KMS-11 (cell line): ENCODE data around the gene ITIH1.

Source experiments
- H2AFZ ChIP-seq: fragments of 200-600 bp; sonication (generic); 2 replicates; pipeline ENCODE4 v1.6.1; 2016; ENCODE audit warnings: antibody characterized with exemption, mixed run types, low read depth
- H3K27ac ChIP-seq: fragments of 200-600 bp; sonication (generic); 2 replicates; pipeline ENCODE4 v1.6.1; 2016; ENCODE audit warnings: mild to moderate bottlenecking, mixed run types
- H3K27me3 ChIP-seq: fragments of 200-600 bp; sonication (generic); 2 replicates; pipeline ENCODE4 v1.6.1; 2017; ENCODE audit warnings: mild to moderate bottlenecking, low read depth, mixed run types, moderate library complexity; ENCODE audit not compliant: insufficient read depth
- H3K36me3 ChIP-seq: fragments of 200-600 bp; sonication (generic); 2 replicates; pipeline ENCODE4 v1.6.1; 2017; ENCODE audit warnings: mild to moderate bottlenecking, mixed run types; ENCODE audit not compliant: insufficient read depth
- H3K4me1 ChIP-seq: fragments of 200-600 bp; sonication (generic); 2 replicates; pipeline ENCODE4 v1.6.1; 2016; ENCODE audit warnings: mild to moderate bottlenecking, low read depth, mixed run types; ENCODE audit not compliant: poor library complexity, severe bottlenecking
- H3K4me2 ChIP-seq: fragments of 200-600 bp; sonication (generic); 2 replicates; pipeline ENCODE4 v1.7.0; 2016; ENCODE audit warnings: mild to moderate bottlenecking, mixed run types
- H3K4me3 ChIP-seq: fragments of 200-600 bp; sonication (generic); IDR thresholded peaks from 2 replicates; pipeline ENCODE4 v1.6.1; 2017; ENCODE audit warnings: low read depth, low read length, mixed read lengths; ENCODE audit not compliant: insufficient read depth
- H3K79me2 ChIP-seq: fragments of 200-600 bp; sonication (generic); 2 replicates; pipeline ENCODE4 v1.6.1; 2016; ENCODE audit warnings: low read depth, mixed run types; ENCODE audit not compliant: insufficient read depth
- H3K9ac ChIP-seq: fragments of 200-600 bp; sonication (generic); 2 replicates; pipeline ENCODE4 v1.6.1; 2016; ENCODE audit warnings: mild to moderate bottlenecking, mixed run types
- H4K20me1 ChIP-seq: fragments of 200-600 bp; sonication (generic); 2 replicates; pipeline ENCODE4 v1.6.1; 2016; ENCODE audit warnings: mild to moderate bottlenecking, mixed run types; ENCODE audit not compliant: insufficient read depth
- TF ChIP-seq, protein P1 (sequence below): fragments of 200-600 bp; sonication (generic); conservative IDR thresholded peaks from 2 replicates; pipeline ENCODE4 v1.6.1; 2017; ENCODE audit warnings: low read depth, mild to moderate bottlenecking, antibody characterized with exemption, low read length, moderate library complexity, mixed read lengths

Gene ITIH1

DNA sequence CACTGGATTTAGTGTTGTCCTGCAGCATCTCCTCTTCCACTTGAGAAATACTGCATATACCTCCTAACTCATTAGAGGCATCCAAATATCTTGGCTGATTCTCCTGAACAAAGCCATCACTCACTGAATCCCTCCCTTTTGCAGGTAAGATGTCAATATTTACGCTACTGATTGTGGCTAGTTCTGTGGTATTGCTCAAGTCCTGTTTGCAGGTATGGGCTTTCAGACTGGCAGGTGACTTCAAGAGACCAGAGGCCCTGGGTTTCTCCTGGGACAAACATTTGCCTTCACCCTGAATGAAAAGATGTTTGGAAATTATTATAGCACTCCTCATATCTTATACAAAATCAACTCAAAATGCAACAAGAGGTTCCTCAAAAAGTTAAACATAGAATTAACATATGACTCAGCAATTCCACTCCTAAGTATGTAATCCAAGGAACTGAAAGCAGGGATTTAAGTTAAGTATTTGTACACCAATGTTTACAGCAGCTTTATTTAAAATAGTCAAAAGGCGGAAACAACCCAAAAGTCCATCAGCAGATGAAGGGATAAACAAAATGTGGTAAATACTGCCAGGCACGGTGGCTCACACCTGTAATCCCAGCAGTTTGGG lies 25.2 kb upstream of the ITIH1 start:
- Histone ChIP-seq H3K27ac (no peak overlapping the region), H3K36me3 (no peaks in the 10 kb centered on the region), H3K4me3 (no peak overlapping the region), H3K4me2 (no peak overlapping the region), H3K79me2 (no peaks in the 10 kb centered on the region), H2AFZ (no peak overlapping the region), H3K4me1 (peaks cover 4% of the 10 kb centered on the region), H3K27me3 (no peaks in the 10 kb centered on the region), H4K20me1 (no peaks in the 10 kb centered on the region), H3K9ac (no peak overlapping the region)
- TF ChIP-seq, protein P1, sequence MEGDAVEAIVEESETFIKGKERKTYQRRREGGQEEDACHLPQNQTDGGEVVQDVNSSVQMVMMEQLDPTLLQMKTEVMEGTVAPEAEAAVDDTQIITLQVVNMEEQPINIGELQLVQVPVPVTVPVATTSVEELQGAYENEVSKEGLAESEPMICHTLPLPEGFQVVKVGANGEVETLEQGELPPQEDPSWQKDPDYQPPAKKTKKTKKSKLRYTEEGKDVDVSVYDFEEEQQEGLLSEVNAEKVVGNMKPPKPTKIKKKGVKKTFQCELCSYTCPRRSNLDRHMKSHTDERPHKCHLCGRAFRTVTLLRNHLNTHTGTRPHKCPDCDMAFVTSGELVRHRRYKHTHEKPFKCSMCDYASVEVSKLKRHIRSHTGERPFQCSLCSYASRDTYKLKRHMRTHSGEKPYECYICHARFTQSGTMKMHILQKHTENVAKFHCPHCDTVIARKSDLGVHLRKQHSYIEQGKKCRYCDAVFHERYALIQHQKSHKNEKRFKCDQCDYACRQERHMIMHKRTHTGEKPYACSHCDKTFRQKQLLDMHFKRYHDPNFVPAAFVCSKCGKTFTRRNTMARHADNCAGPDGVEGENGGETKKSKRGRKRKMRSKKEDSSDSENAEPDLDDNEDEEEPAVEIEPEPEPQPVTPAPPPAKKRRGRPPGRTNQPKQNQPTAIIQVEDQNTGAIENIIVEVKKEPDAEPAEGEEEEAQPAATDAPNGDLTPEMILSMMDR: no peak

DNA sequence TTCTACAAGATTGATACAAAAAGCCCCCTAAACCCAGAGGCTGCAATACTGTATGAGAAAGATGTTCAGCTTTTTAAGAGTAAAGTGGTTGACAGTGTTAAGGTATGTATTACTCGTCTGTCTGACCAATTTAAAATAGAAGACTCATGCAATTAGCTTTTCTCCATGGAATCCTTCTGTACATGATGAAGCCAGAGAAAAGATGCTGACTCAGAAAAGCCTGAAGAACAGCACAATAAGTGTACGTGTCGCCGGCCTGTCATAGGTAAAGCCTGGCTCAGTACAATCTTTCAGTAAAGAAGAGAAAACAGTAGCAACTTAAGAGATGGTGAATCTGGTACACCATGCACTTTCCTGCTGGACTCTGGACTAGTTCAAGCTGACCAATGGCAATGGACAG lies 23.0 kb upstream of the ITIH1 start:
- H3K79me2 ChIP-seq: no peaks in the 10 kb centered on the region
- no peaks in the 10 kb centered on the region for H3K27me3 ChIP-seq
- H3K4me2 ChIP-seq: no peak overlapping the region
- no peak overlapping the region for H3K9ac ChIP-seq
- TF ChIP-seq, protein P1: no peak
- H3K27ac ChIP-seq: no peak overlapping the region
- H2AFZ ChIP-seq: no peak overlapping the region
- no peak overlapping the region for H3K4me3 ChIP-seq
- no peaks in the 10 kb centered on the region for H3K36me3 ChIP-seq
- H3K4me1 ChIP-seq: peaks cover 4% of the 10 kb centered on the region
- no peaks in the 10 kb centered on the region for H4K20me1 ChIP-seq

DNA sequence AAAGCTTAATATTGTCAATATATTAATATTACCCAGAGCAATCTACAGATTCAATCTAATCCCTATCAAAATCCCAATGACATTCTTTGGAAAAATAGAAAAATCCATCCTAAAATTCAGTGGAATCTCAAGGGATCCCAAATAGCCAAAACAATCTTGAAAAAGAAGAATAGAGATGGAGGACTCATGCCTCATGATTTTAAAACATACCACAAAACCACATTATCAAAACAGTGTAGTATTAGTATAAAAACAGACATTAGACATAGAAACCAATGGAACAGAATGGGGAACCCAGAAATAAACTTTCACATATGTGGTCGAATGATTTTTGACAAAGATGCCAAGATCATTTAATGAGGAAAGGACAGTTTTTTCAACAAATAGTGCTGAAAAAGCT lies 21.3 kb upstream of the ITIH1 start:
- Histone ChIP-seq H3K36me3 (no peaks in the 10 kb centered on the region), H3K4me3 (no peak overlapping the region), H3K4me2 (no peak overlapping the region), H3K27me3 (no peaks in the 10 kb centered on the region), H3K4me1 (peaks cover 4% of the 10 kb centered on the region), H3K27ac (no peak overlapping the region), H3K9ac (no peak overlapping the region), H3K79me2 (no peaks in the 10 kb centered on the region), H4K20me1 (no peaks in the 10 kb centered on the region), H2AFZ (no peak overlapping the region)
- TF ChIP-seq, protein P1: no peak

DNA sequence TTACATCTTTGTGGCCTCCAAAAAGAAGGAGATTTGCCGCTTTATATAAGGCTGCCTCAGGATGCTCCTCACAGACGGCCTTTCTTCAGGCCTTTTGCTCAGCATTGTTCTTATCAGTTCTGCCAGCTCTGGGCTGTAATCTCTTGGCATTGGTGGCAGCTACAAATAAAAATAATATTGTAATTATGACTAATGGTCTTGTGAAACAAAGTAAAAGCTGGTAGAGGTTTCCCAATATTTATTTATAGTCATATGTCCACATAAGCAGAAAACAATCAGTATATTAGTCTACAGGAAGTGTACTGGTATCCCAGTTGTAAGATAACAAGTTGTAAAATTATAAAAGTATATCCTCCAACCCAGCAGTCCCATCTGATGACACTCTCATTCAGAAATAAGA lies 13.9 kb upstream of the ITIH1 start:
- no peak overlapping the region for H3K4me3 ChIP-seq
- H3K9ac ChIP-seq: no peak overlapping the region
- no peaks in the 10 kb centered on the region for H3K27me3 ChIP-seq
- no peak overlapping the region for H3K27ac ChIP-seq
- TF ChIP-seq, protein P1: no peak
- H3K36me3 ChIP-seq: no peaks in the 10 kb centered on the region
- H3K79me2 ChIP-seq: no peaks in the 10 kb centered on the region
- H4K20me1 ChIP-seq: no peaks in the 10 kb centered on the region
- H2AFZ ChIP-seq: no peak overlapping the region
- H3K4me1 ChIP-seq: no peaks in the 10 kb centered on the region
- no peak overlapping the region for H3K4me2 ChIP-seq
